Left kidney (tissue), 8 donors: ENCODE data around the gene ZDHHC22. TPM values are rescaled to one million over a fixed set of nuclear protein-coding genes. Genes with fewer than 3 reads are reported as not detected.
A peak's percentile ranks its signal among the peaks of the same experiment; 100 is the strongest.
"Not testable (repeated sequence)": the region's sequence is repeated elsewhere in the genome, so short reads cannot be mapped to it uniquely, and the experiment has no call there.

Experiments used
- DNase-seq: peaks from one replicate; pipeline ENCODE4 v3.0.0-alpha.2; 2013
- long read RNA-seq, 8 donors: transcript quantifications; one replicate each; lab custom pipeline, GENCODE V29; 2026
- polyA plus RNA-seq: library from polyadenylated mRNA; unstranded; fragments of 120-200 nt; gene quantifications from one replicate; pipeline ENCODE4 v1.2.1, GENCODE V29; 2013; ENCODE audit not compliant: insufficient read length

Gene ZDHHC22, protein sequence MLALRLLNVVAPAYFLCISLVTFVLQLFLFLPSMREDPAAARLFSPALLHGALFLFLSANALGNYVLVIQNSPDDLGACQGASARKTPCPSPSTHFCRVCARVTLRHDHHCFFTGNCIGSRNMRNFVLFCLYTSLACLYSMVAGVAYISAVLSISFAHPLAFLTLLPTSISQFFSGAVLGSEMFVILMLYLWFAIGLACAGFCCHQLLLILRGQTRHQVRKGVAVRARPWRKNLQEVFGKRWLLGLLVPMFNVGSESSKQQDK
- 0.57 TPM for polyA plus RNA-seq
- long read RNA-seq, donor 1 = 0 reads
- long read RNA-seq, donor 2 = 0 reads
- long read RNA-seq, donor 3 = 0 reads
- long read RNA-seq, donor 4 = 0 reads
- long read RNA-seq, donor 5 = 0 reads
- long read RNA-seq, donor 6 = 0 reads
- long read RNA-seq, donor 7 = 0 reads
- long read RNA-seq, donor 8 = 0 reads

- no peak for DNase-seq
Observed at GRCh38 chr14:77141214-77142004, at the start of gene ZDHHC22. Gene ZDHHC22, minus strand, starts transcription at chr14:77141791. Its CDS starts 2,053 bp downstream, at chr14:77139738.

- no peak for DNase-seq
Observed at GRCh38 chr14:77190977-77191376, 49.4 kb upstream of the ZDHHC22 start.

- no peak for DNase-seq
Observed at GRCh38 chr14:77189479-77189878, 47.9 kb upstream of the ZDHHC22 start.

GRCh38 chr14:77187649-77188012, 46.0 kb upstream of the ZDHHC22 start:
- no peak for DNase-seq

DNA sequence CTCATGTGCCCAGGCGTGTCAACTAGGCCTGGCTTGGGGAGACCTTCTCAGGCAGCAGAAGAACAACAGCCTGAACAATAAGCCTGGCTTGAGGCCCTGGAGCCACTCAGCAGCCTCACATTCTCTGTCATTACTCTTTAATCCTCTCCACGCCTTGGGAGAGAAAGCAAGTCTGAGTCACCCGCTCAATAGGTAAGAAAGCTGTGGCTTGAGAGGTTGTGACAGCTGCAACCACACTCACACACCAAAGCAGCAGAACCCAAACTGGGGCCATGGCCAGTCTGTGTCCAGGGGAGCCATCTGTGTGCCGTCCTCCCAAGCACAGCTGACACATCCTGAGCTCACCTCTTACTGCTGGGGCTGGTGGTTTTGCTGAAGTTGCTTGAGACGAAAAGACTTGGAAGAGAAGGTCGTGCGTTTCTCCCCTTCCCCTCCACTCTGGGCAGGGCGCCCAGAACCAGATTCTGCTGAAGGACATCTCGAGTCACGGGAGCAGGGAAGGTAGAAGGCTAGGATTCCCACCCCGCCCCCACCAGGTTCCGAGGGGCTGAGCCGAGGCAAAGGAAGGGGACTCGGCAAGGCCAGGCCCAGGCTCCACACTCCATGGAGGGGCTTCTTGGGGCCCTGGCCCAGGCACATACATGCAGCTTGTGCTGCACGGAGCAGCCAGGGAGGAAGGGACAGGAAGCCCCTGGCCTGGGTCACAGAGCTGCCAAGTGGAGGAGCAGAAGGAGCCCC, 45.5 kb upstream of the ZDHHC22 start:
- DNase-seq = no peak

GRCh38 chr14:77185093-77185465, 43.5 kb upstream of the ZDHHC22 start:
- DNase-seq = no peak

DNA sequence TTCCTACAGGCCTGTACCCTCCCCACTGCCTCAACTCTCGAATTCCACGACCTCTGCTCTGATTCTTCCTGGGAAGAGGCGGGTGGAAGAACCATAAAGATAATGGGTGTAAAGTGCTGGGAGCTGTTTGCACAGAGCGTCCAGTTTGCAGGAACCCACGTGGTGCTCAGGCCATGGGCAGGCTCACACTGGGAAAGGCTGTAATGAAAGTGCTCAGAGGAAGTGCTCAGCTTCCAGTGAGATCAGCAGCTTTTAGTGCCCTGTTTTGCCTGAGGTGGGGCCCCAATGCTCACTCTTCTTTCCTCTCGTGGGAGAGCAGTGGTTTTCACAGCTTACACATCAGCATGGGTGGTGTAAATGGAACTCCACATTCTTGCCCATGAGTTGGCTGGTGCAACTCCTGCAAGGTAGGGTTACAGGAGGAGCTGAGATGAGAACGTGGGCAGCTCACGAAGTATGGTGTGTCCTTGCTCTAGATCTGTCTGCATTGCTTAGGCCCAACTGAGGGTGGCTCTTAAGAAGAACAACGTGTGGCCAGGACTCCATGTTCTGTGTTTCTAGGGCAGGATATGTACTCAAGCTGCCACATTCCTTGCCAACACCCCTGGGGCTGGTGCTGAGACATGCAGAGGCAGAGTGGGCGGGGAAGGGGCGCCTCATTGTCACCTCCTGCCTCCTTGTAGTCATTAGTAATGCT, 43.0 kb upstream of the ZDHHC22 start:
- DNase-seq = no peak

GRCh38 chr14:77183896-77184295, 42.3 kb upstream of the ZDHHC22 start:
- DNase-seq = no peak

GRCh38 chr14:77181603-77182437, 40.2 kb upstream of the ZDHHC22 start, which contains the start of gene TMEM63C:
Gene TMEM63C, plus strand, starts transcription at chr14:77181798. Its CDS starts 37,016 bp downstream, at chr14:77218814.
- peak; percentile 83 for DNase-seq

DNA sequence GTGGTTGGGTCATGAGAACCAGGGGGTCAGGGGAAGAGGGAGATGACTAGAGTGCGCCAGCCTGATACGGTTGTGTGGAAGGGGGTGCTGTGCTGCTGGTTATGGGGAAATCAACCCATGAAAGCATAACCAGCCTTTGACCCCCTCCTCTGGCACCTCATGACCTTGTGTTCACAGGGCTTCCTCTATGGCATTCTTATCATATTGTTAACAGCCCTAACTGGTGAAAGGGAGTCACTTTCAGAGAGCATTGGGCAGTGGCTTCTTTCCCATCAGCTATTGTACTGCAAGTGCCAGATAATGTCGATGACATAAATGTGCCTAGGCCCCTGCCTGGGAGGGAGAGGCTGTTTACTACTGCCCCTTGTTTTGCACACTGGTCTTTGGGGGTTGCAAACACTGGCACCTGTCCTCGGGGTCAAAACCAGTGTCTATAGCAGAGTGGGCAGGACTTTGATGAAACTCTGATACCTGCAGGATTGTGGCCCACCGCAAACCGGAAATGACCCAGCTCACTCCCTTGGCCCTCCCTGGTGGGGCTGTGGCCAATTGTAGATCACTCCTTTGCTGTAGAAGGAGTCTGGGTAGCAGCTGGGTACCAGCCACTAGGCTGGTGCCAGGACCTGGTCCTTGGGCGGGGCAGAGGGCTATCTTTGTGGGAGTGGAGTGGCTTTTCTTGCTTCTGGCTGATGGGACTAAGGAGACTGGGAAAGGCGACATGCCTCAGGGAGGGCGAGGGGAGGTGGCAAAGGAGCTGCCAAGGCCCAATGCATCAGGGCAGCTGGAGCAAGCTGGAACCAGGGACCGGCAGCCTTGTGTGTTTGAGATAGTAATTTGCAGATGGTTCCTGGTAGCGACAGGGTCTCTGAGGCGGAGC, 39.4 kb upstream of the ZDHHC22 start:
- no peak for DNase-seq

- no peak for DNase-seq
Observed at GRCh38 chr14:77178656-77179055, 37.1 kb upstream of the ZDHHC22 start.

GRCh38 chr14:77177702-77178101, 36.1 kb upstream of the ZDHHC22 start:
- DNase-seq = no peak

DNA sequence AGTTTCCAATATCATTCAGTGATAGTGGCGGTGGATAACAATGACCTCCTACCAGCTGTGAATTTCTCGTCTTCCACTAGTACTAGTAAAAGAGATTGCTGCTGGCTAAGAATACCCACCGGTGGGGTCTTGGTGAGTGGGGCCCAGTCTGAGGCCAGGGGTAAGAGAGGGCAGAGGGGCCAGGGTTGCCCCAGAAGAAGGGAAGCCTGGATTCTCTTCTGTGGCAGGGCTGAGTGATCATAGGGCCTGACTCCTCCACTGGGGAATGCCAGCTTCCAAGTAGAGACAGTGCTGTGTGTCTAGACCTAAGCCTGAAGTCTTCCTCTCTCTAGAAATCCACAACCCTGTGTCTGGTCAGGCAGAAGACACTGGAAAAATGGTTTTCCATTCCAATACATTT, 34.3 kb upstream of the ZDHHC22 start:
- no peak for DNase-seq

DNA sequence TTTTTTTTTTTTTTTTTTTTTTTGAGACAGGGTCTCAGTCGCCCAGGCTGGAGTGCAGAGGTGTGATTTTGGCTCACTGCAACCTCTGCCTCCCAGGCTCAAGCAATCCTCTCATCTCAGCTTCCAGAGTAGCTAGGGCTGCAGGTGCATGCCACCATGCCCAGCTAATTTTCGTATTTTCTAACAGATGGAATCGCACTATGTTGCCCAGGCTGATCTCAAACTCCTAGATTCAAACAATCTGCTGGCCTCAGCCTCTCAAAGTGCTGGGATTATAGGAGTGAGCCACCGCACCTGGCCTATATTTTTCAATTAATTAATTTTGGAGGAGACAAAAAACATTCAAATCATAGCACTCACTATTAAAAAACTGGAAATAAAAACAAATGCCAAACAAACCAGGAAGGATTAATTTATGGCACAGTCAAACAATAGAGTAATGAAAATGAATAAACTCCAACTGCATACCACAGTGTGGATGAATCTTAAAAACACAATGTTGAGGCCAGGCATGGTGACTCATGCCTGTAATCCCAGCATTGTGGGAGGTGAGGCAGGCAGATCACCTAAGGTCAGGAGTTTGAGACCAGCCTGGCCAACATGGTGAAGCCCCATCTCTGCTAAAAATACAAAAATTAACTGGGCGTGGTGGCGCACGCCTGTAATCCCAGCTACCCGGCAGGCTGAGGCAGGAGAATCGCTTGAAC, 32.5 kb upstream of the ZDHHC22 start:
- not testable (repeated sequence) for DNase-seq

GRCh38 chr14:77172916-77173315, 31.3 kb upstream of the ZDHHC22 start:
- no peak for DNase-seq

DNA sequence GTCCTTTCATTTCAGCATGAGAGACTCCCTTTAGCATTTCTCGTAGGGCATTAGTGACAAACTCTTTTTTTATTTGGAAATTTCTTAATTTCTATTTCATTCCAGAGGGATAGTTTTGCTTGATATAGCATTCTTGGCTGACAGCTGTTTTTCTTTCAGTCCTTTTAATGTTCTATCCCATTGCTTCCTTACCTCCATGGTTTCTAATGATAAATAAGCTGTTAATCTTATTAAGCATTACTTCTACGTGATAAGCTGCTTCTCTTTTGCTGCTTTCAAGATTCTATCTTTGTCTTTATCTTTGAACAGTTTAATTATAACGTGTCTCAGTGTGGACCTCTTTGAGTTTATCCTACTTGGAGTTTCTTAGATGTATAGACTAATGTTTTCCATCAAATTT, 28.5 kb upstream of the ZDHHC22 start:
- DNase-seq = no peak

DNA sequence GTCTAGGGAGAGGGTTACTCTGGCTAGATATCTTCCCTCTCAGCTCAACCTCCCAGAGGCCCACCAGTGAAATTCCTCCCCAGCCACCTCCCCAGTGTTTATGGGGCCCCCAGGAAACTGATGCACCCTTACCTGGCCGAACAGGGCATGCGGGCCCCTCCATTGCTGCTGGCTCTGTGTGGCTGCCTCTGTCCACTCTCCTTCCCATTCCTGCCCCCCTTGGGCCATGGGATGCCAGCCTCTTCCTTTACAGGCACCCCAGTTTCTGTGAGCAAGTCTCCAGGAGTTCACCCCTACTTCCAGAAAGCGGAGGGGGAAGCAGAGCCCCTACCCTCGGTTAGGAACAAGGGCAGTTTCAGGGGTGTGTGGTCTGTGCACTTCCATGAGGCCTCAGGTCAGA, 19.4 kb upstream of the ZDHHC22 start:
- DNase-seq = no peak

GRCh38 chr14:77158882-77159255, 17.3 kb upstream of the ZDHHC22 start:
- no peak for DNase-seq

DNA sequence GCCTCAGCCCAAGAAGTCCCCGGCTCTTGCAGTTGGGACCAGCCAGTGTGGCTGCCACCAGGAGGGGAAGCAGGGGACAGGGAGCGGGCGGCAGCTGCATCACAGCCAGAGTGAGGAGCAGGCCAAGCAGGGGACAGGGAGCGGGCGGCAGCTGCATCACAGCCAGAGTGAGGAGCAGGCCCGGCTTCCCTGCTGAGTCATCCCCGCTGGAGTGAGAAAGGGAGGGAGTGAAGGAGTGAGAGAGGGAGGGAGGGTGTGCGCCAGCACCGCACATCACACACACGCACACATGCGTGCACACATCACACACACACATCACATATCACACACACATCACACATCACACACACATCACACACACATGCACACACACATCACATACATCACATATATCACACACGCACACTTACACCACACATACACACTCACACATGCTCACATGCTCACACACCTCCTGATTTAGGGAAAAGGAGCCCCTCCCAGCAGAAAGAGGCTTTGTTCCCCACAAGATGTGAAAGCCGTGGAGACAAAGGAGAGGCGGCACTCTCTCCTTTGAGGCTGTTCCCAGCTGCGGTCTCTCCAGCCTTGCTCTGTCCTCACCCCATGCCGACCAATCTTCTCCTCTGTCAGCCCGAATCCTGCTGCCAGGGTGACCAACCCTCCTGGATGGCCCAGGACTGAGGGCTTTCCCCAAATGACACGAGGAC, 16.7 kb upstream of the ZDHHC22 start:
- no peak for DNase-seq
